Kidney epithelial cell (primary cell): ENCODE data around the gene ISM2. TPM values are rescaled to one million over a fixed set of nuclear protein-coding genes. Genes with fewer than 3 reads are reported as not detected.

ENCODE experiments used
- DNase-seq: peaks from one replicate; pipeline ENCODE4 v3.0.0-alpha.2; 2010; ENCODE audit warnings: low read depth
- H3K27me3 ChIP-seq: 2 replicates; pipeline ENCODE4 v1.6.0; 2011; ENCODE audit warnings: low read length; ENCODE audit not compliant: control insufficient read depth, insufficient read depth
- H3K36me3 ChIP-seq: 2 replicates; pipeline ENCODE4 v1.5.1; 2011; ENCODE audit warnings: low read length; ENCODE audit not compliant: control insufficient read depth, insufficient read depth
- H3K4me3 ChIP-seq: 2 replicates; pipeline ENCODE4 v1.5.1; 2011; ENCODE audit warnings: low read depth, mild to moderate bottlenecking, control low read depth, low read length
- total RNA-seq: library from RNA; depleted of rRNA; stranded (reverse); fragments of >200 nt; gene quantifications from 2 replicates; pipeline ENCODE4 v1.2.3, GENCODE V29; 2015
- TF ChIP-seq, protein P1 (sequence below): IDR thresholded peaks from 2 replicates; pipeline ENCODE4 v1.5.1; 2011; ENCODE audit warnings: mild to moderate bottlenecking, moderate library complexity, low read length, control low read depth, inconsistent platforms; ENCODE audit not compliant: insufficient read depth, poor library complexity, severe bottlenecking

ISM2 gene
- total RNA-seq, 1 donor from 2014 or later = 0.13 TPM

DNA sequence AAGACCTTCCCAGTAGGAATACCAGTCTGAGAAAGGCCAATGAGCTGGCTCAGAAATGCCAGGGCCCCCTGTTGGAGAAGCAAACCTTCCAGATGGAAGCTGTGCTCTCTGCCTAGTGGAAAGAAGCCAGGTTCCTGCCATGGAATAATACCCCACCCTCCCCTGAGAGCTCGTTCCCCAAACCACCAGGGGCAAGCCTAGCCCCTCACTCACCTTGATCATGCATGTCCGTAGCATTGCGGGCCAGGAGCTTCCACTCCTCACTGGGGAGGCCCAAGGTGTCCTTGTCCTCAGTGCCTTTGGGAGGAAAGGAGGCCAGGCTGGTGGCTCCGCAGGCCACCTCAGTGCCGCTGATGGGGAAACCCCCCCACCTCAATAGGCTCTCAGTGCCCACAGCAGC, 20.6 kb downstream of the ISM2 start:
- H3K4me3 ChIP-seq = no peak overlapping the region
- H3K27me3 ChIP-seq = peaks cover 28% of the 10 kb centered on the region
- no peak for DNase-seq
- TF ChIP-seq, protein P1, sequence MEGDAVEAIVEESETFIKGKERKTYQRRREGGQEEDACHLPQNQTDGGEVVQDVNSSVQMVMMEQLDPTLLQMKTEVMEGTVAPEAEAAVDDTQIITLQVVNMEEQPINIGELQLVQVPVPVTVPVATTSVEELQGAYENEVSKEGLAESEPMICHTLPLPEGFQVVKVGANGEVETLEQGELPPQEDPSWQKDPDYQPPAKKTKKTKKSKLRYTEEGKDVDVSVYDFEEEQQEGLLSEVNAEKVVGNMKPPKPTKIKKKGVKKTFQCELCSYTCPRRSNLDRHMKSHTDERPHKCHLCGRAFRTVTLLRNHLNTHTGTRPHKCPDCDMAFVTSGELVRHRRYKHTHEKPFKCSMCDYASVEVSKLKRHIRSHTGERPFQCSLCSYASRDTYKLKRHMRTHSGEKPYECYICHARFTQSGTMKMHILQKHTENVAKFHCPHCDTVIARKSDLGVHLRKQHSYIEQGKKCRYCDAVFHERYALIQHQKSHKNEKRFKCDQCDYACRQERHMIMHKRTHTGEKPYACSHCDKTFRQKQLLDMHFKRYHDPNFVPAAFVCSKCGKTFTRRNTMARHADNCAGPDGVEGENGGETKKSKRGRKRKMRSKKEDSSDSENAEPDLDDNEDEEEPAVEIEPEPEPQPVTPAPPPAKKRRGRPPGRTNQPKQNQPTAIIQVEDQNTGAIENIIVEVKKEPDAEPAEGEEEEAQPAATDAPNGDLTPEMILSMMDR = no peak
- no peaks in the 10 kb centered on the region for H3K36me3 ChIP-seq

DNA sequence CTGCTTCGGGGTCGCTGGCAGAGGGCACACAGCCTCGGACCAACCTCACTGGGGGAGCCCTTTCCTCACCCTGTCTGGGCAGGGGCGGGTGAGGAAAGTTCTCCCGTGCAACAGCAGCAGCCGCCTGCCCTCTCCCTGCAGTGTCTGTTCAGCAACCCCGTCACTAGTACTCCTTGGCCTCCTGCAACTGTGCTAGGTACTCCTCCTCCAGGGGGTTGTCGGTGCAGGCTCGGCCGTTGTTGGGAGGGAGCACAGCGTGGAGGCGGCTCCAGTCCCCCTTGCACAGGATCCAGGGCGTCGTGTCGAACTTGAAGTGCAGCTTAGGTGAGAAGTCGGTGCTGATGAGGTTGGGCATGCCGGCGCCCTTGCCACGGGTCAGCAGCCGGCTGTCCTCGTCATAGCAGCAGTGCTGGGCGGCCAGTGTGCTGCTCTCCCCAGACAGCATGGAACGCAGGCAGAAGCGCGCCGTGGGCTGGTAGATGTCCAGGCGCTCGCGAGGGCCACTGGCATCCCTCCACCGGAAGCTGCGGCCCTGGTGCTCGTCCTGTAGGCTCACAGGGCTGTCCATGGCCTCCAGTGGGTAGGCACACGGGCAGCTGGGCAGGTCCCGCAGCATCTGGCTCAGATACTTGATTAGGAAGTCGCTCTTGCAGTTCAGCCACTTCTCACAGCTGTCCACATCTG, 23.0 kb downstream of the ISM2 start:
- no peak overlapping the region for H3K4me3 ChIP-seq
- no peak for DNase-seq
- TF ChIP-seq, protein P1 = no peak

DNA sequence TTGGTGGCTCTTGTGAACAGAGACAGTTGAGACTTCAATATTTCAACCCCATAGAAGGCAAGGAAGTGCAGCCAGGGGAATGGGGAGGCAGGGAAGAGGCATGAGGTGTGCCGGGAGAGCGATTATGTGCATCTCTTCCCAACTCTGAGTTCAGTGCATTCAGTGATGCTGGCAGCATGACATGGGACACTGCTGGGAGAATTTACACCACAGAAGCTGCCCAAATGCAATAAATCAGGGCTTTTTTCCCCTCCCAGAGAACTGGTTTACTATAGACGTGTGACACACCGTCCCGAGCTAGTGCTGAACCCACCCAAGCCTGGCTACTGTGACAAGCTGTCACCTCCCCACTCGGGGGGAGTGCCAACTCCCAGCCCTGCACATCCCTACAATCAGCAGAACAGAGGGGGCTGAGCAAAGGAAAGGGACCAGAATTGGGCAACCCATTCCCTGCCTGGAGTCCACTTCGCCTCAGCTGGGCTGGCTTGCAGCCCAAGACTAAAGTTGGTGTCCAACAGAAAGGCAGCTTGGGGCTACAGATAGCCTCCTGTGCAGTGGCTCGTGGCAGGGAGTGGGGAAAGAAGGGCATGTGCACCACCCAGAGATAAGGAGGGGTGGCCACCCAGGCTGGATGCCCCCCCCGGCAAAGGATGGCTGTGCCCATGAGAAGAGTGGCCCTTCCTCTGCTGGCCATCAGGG, 24.0 kb downstream of the ISM2 start:
- no peaks in the 10 kb centered on the region for H3K36me3 ChIP-seq
- H3K4me3 ChIP-seq = no peak overlapping the region
- TF ChIP-seq, protein P1 = no peak

More for the DNA sequence above, 23.0 kb downstream of the ISM2 start:
- Histone ChIP-seq H3K36me3 (no peaks in the 10 kb centered on the region), H3K27me3 (peaks cover 28% of the 10 kb centered on the region)

DNA sequence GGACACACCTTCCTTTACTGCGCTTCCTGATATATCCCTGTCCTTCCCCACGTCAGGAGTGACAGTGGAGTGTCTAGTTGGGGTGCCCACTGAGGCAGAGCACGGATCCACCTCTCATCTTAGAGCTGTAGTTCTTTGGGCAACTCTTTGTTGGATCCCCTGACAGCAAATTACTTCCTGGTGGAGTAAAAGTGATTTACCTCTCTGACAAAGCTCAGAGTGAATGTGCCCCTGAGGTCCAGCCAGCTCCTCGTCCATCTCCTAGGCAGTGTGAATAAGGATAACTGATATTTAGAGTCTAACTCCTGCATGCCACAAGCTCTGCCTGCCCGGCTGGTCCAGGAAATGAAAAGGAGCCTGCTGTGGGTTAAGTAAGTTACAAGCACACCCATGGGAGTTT, 24.7 kb downstream of the ISM2 start:
- Histone ChIP-seq H3K36me3 (no peaks in the 10 kb centered on the region), H3K4me3 (no peak overlapping the region), H3K27me3 (peaks cover 28% of the 10 kb centered on the region)
- no peak for DNase-seq
- TF ChIP-seq, protein P1 = no peak

More for the DNA sequence above, 24.0 kb downstream of the ISM2 start:
- no peak for DNase-seq
- H3K27me3 ChIP-seq = peaks cover 28% of the 10 kb centered on the region

DNA sequence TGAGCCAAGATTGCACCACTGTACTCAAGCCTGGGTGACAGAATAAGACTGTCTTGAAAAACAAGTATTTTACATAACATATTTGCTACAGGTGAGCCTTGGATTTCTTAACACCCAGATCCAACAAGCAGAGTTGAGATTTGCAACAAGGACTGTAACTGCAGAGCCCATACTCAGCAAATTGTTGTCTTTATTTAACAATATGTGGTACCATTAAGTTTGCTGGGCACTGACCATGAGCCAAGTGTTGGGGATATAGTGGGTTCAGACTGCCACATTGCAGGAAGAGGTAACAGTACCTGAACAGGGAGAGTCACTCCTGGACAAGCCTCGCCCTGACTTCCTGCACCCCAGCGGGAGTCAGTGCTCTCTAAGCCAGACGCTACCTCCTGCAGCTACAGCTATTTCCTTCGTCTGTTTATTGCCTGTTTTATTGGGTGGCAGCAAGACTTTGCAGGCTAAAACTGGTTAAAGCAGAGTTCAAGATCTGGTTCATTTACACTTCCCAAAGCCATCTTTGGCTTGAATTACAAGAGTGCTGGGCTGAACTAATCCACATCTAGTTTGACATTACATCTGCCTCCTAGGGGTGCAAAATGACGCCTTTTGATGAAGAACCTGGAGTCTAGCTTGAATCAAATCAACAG, 28.3 kb downstream of the ISM2 start:
- TF ChIP-seq, protein P1 = no peak
- DNase-seq = no peak

More for the DNA sequence above, 28.3 kb downstream of the ISM2 start:
- Histone ChIP-seq H3K27me3 (peaks cover 17% of the 10 kb centered on the region), H3K36me3 (no peaks in the 10 kb centered on the region), H3K4me3 (no peak overlapping the region)
